ENCODE results near the gene MTF1.

Gene MTF1

DNA sequence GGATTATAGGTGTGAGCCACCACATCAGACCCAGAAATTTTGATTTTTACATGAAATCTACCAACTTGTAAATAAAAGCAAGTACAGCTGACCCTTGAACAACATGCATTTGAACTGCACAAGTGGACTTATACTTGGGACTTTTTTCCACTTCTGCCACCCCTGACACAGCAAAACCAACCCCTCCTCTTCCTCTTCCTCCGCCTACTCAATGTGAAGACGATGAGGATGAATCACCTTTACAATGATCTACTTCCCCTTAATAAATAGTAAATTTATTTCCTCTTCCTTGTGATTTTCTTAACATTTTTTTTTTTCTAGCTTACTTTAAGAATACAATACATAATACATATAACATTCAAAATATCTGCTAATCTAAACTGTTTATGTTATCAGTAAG lies 33.9 kb downstream of the MTF1 start:
- DNase-seq = no peak

- no peak for DNase-seq
These were observed 35.4 kb downstream of the MTF1 start for GRCh38 chr1:37824001-37824400.

- no peak for DNase-seq
These were observed 36.2 kb downstream of the MTF1 start for GRCh38 chr1:37822906-37823815.

DNA sequence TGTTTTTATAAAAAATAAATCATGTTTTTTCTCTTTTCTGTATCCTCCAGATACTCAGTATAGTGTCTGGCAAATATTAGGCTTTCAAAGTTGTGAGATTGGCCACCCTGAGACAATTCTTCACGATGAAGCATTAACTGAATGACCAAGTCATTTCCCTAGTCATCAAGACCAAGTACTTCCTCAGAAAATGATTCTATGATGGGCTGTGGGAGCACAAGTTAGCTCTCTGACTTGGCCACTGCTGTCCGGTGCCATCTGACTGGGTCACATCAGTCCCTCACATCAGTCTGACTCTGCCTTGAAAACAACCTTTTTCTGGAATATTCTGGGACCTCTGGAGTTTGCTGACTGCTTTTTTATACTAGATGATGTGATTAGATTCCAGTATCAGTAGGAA lies 37.9 kb downstream of the MTF1 start:
- no peak for DNase-seq

GRCh38 chr1:37817481-37817880 lies 41.9 kb downstream of the MTF1 start:
- no peak for DNase-seq

DNA sequence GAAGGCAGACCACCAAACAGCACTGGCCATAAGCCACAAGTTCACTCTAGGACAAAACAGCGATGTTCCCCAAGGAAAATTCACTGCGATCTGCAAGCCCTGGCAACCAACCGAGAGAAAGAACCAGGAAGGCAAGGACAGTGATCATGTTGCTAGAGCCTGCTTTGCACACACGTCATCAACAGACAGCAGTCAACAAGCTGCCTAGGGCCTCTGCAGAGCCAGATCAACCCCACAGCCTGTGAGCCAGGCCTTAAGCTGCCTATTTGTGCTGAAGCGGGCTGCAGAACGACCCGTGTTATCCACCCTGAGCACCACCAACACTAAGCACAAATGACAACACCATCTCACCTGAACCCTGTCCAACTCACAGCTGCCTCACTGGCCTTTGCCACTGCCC lies 45.1 kb downstream of the MTF1 start:
- no peak for DNase-seq

DNA sequence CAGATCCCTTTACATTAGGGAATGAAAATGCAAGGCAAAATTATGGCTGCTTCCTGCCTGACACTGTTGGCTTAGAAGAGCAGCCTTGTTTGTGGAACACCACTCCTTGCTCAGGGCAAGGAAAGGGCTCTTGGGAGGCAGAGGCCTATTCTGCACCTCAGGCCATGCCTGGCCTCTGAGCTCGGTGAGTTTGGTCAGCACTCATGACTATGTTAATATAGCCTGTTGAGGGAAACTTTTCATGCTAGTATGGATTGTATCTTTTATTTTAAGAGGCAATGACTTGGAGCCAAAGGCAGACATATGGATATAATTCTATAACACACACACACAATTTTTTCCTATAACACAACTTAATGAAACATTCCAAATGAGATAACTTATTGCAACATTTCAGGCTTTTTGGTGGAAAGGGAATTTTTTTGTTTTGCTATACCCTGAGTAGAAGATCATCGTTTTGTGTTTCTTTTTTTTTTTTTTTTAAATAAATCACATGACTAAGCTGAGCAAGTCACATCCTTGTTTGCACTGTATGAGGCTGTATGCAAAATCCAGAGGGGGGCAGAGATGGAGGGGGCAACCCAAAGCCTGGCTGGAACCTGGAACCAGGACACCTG lies 45.8 kb downstream of the MTF1 start:
- no peak for DNase-seq

DNA sequence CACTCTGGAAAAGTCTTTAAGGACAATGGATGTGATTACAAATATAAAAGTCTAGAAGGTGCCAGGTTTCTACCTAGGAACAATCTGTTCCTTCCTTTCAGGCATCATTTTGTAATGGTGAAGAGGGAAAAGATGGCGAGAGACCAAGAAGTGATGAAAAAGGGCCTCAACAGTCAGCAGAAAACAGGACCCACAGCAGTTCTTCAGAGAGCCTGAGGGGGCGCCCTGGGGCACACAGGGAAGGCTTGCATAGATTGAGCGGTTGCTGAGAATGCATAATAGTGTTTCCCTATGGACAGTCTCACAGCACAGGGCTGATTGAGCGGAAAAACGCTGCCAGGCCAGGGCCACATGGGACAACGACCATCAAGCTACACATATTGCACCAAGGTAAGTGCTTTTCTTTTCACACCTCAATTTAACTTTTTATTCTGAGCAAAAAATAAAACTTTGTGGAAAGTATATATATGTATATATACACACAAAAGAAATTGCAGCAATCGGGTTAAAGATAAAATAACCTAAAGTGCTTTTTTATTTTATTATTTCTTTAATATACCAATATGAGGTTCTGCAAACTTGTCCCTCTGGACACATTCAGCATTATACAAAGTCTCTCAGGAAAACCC lies 48.3 kb downstream of the MTF1 start:
- DNase-seq = peak; percentile 76

DNA sequence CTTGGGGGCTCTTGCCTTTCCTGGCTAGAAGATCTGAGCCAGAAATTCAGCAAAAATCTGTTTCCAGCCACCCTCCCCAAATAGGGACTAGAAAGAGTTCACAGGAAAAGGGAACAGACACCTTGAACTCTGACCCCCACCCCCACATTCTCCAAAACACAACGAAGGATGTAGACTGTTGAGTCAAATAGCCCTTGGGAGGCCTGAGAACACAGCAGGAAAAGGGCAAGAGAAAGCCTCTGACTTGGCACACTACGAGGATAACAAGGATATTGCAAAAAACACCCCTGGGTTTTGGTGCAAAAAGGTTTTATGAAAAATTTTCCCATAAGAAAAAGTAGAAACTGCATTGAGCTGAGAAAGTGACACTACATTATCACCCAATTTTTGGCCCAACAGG lies 49.5 kb downstream of the MTF1 start:
- no peak for DNase-seq

DNA sequence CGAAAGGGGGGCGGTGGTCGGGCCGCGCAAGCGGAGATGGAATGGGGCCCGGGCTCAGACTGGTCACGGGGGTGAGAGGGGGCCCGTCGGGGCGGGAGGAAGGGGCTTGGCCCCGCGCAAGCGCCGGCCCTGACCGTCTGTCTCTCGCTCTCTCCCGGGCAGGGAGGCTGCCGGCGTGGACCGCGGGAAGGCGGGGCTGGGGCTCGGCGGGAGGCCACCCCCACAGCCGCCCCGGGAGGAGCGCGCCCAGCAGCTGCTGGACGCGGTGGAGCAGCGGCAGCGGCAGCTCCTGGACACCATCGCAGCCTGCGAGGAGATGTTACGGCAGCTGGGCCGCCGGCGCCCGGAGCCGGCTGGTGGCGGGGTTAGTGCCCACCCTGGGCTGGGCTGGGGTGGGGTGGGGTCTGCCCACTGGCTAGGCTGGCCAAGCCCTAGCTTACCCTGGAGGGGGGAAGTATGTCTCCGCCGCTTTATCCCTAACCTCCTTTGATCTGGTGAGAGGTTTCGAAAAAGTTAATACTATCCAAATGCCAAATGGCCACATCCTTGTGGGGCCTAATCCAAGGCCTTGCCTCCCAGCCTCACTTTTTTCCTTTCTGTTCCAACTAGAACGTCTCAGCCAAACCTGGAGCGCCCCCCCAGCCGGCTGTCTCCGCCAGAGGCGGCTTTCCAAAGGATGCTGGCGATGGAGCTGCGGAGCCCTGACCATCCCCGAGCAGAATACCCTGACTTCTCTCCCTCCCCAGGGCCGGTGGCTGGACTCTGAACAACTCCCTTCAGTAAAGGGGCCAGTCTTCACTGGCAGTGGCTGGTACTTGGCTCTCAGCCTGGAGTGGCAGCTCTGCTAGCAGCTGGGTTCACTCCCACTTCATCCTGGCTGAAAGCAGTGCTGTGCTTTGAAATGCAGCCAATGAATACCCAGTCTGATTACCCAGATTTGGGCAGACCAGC lies 50.7 kb downstream of the MTF1 start:
- DNase-seq = no peak

DNA sequence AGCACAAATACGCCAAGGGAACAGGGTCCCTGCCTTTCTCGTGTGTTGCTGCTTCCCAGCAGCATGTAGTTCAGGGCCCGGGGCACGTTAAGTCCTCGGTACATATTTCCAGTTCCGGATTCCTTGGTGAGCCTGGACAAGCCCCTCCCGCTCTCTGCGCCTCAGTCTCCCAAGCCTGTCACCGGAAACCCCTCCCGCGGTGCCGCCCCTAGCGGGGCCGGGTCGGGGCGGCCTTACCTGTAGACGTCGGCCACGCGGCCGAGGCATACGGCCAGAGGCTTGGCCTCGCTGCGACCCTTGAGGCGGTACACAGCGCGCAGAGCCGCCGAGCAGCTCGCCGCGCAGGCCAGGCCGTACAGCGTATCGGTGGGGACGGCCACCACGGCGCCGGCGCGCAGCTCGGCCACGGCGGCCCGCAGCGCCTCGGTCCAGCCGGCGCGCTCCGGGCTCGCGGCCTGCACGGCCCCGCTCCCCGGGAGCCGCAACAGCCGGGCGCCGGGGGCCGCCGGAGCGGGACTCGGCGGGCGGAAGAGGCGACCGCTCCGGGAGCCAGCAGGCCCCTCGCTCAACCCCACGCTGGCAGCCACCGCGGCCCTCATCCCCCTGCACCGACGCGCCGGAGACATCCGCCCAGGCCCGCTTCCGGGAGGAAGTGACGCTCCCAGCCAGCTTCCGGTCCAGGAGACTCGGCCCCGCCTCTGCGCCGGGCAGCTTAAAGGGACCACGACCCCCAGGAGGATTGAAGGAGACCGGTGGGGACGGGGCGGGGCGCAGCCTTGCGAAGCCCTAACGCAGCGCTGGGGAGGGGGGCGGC lies 51.6 kb downstream of the MTF1 start, which contains the start of the genes C1orf122 and YRDC:
Gene C1orf122, plus strand, starts transcription at position 236 of the 814 bp plus-strand sequence. CDS start 615 bp downstream, outside the sequence.
Gene YRDC, minus strand, starts transcription at position 654 of the 814 bp plus-strand sequence. Its CDS starts 28 bp downstream, at position 626.
- peak; percentile 89 for DNase-seq

DNA sequence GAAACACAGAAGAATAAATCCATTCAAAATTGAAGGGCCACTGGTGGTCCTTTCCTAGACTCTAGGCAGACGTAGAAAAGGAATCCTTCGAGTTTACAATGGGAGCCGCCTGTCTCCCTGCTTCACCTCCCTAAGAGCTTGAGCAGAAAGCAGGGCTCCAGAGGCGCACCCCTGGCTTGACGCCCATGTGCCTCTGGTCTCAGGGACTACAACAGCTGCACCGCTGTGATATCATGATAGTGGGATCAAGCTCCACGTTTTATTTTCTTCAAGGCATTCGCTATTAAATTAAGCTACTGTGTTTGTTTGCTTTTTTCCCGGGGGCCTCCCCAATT lies 52.2 kb downstream of the MTF1 start:
- no peak for DNase-seq

GRCh38 chr1:37802439-37802838 lies 57.0 kb downstream of the MTF1 start:
- DNase-seq = no peak

DNA sequence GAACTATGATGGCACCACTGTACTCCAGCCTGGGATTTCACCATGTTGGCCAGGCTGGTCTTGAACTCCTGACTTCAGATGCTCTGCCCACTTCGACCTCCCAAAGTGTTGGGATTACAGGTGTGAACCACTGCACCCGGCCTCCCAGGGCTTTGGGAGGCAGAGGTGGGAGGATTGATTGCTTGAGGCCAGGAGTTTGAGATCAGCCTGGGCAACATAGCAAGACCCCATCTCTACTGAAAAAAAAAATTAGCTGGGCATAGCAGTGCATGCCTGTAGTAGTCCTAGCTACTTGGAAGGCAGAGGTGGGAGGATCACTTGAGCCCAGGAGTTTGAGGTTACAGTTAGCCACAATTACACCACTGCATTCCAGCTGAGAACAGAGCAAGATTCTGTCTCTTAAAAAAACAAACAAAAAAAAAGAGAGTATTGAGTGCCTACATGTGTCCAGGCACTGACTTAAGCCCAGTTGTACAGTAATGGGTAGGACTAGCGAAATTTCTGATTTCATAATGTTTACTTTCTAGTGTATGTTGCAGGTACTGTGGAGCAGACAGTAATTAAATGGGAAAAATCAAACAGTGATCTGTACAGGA lies 61.5 kb downstream of the MTF1 start:
- no peak for DNase-seq

GRCh38 chr1:37795340-37796125 lies 63.9 kb downstream of the MTF1 start:
- DNase-seq = peak; percentile 24

- DNase-seq = no peak
These were observed 64.7 kb downstream of the MTF1 start for GRCh38 chr1:37794372-37795339.

DNA sequence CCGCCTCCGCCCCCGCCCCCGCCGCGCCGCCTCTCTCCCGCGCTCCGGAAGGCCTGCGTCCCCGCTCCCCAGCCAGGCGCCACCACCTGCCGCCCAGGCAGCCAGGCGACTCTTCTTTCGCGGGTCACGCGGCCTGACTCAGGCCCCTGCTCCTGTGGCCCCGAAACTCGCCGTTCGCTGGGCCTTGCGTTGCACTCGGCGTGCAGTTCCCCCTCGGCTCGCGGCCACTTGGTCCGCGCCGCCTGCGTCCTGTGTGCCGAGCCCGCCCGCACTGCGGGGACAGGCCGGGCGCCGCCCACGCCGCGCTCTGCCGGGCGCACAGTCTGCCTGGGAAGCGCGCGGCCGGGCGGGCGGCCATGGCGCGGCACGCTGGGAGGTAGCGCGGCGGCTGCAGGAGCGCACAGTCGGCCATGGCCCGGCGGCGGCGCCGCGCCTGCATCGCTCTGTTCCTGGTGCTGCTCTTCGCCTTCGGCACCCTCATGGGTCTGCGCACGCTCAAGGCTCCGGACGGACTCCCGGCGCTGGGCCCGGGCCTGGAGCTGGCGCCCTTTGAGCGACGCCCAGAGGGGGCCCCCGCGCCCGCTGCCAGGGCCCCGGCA lies 65.5 kb downstream of the MTF1 start, which contains the start of gene MANEAL:
Gene MANEAL, plus strand, starts transcription at position 75 of the 599 bp plus-strand sequence. Its CDS starts 336 bp downstream, at position 411.
- peak; percentile 14 for DNase-seq

GRCh38 chr1:37792943-37793686 lies 66.3 kb downstream of the MTF1 start:
- no peak for DNase-seq
